ENCODE measurements around the gene JMY. TPM values are rescaled to one million over a fixed set of nuclear protein-coding genes. Genes with fewer than 3 reads are reported as not detected.
"Not testable (repeated sequence)": the region's sequence is repeated elsewhere in the genome, so short reads cannot be mapped to it uniquely, and the experiment has no call there.

Gene JMY
- total and polyA plus RNA-seq, 2 of the 8 experiments (the other 6 are each of a cell fraction or from before 2014, with no cell fraction given), result 2.8 to 13.9 TPM

GRCh38 chr5:79254067-79254466 is 18.1 kb downstream of the JMY start:
- not testable (repeated sequence) for H3K4me2 ChIP-seq (ENCODE audit: insufficient read depth in 1 of 2, low read depth in 2 of 2, low read length in 2 of 2); H3K27me3 ChIP-seq (replicated peaks in 1 of 4; ENCODE audit: control insufficient read depth in 3 of 4, extremely low read depth in 1 of 4, insufficient read depth in 3 of 4, low read length in 3 of 4); H2BK120ac ChIP-seq (replicated peaks; ENCODE audit: low read depth, low read length); H4K20me1 ChIP-seq (replicated peaks in 1 of 2; ENCODE audit: control insufficient read depth in 1 of 2, insufficient read depth in 2 of 2, low read length in 2 of 2); H3K14ac ChIP-seq (ENCODE audit: insufficient read length); H3K36me3 ChIP-seq (ENCODE audit: control insufficient read depth in 2 of 4, insufficient read depth in 4 of 4, low read length in 3 of 4); H3K56ac ChIP-seq (replicated peaks; ENCODE audit: insufficient read length, low read depth, low read length); H2AFZ ChIP-seq (ENCODE audit: low read length); H2AK5ac ChIP-seq (ENCODE audit: low read depth, low read length); H3K79me1 ChIP-seq (ENCODE audit: low read depth, low read length); H3K18ac ChIP-seq (ENCODE audit: extremely low read depth, low read length); H3K23me2 ChIP-seq (ENCODE audit: low read depth, low read length); H2BK5ac ChIP-seq (ENCODE audit: low read depth, low read length); H3K9ac ChIP-seq (replicated peaks in 1 of 4; ENCODE audit: extremely low read depth in 1 of 4, low read depth in 3 of 4, low read length in 3 of 4); H3K27ac ChIP-seq (ENCODE audit: low read depth, low read length); FAIRE-seq; DNase-seq (ENCODE audit: low read depth in 1 of 2, low spot score in 2 of 2); H4K91ac ChIP-seq (replicated peaks; ENCODE audit: insufficient read length, low read length); H3K4ac ChIP-seq (replicated peaks; ENCODE audit: insufficient read length, low read depth, low read length); H3K9me3 ChIP-seq (ENCODE audit: insufficient read depth in 2 of 2, low read depth in 1 of 2, low read length in 1 of 2); H2BK12ac ChIP-seq (ENCODE audit: low read depth, low read length); H4K8ac ChIP-seq (ENCODE audit: extremely low read depth, insufficient read depth, low read length); H2BK15ac ChIP-seq (ENCODE audit: low read length); H4K5ac ChIP-seq (ENCODE audit: insufficient read length, low read depth, low read length); H2BK20ac ChIP-seq (ENCODE audit: low read length); H3K4me3 ChIP-seq (ENCODE audit: extremely low read depth in 1 of 4, insufficient read depth in 2 of 4, low read depth in 3 of 4, low read length in 4 of 4); H3K23ac ChIP-seq (ENCODE audit: insufficient read length)
- POLR2A ChIA-PET (ENCODE audit: partially characterized antibody), result interaction anchor here (2.9 kb wide), 1 partner anchor 17 kb away, joined by 10 read pairs; the partner anchor contains the start of gene JMY
- 57% methylated on average over 6 of the region's 8 CpGs; no CpG with 5 or more reads in 1 of the 2 experiments for WGBS, 2 experiments (ENCODE audit: extremely low coverage in 1 of 2, insufficient coverage in 1 of 2, insufficient read length in 1 of 2, insufficient replicate concordance in 2 of 2, low coverage in 1 of 2, low lambda C conversion rate in 2 of 2, missing lambda C conversion rate in 1 of 2)
- CTCF ChIA-PET (ENCODE audit: partially characterized antibody), result interaction anchor here (0.6 to 3.5 kb wide), 8 partner anchors 8 to 229 kb away, joined by 3 to 20 read pairs (median 4); partner anchors contain the start of gene JMY
- Histone ChIP-seq H3K79me2 (ENCODE audit: control insufficient read depth in 1 of 2, insufficient read depth in 2 of 2, low read length in 2 of 2) (peaks cover 0 to 92% of the 10 kb centered on the region in 2 experiments; a peak in 2 of 4 replicates), H3K4me1 (replicated peaks in 1 of 4; ENCODE audit: control insufficient read depth in 3 of 4, insufficient read depth in 4 of 4, low read length in 3 of 4) (peaks cover 0 to 12% (median 6%) of the 10 kb centered on the region in 4 experiments)
